ENCODE data around the gene CLEC2D. TPM values are rescaled to one million over a fixed set of nuclear protein-coding genes. Genes with fewer than 3 reads are reported as not detected.
"Not testable (repeated sequence)": the region's sequence is repeated elsewhere in the genome, so short reads cannot be mapped to it uniquely, and the experiment has no call there.

The CLEC2D gene
- total and polyA plus RNA-seq, 10 donors: 20.8 to 131 (median 79.9) TPM

DNA sequence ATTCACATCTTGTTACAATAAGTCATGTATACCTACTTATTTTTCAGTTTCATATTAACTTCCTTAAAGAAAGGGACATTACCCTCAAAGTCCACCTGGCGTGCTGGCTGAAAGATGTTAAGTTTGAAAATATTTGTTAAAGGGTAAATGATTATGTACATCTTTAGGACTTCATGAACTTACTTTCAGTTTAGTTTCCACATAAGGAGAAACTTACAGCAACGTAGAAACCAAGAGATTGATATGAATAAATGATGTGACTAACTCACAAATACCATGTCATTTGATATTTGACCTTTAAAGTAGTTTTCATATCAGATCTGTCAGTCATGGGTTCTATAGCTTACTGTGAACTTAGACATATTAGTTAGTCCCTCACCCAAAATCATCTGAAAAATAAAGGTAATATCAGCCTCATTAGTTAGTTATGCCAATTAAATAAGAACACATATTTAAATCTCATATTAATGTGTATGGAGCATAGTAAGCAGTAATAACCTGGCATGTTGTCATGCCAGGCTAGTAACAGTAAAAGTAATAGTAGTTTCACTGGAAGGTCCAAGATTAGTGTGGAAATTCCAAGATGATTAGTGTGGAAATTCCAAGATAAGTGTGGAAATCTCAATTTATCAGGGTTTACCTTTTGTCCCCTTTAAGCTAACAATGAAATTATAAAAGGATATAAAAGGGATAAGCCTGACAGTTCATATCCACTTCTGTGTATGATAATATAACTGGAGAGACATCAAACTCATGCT, 1.9 kb upstream of the CLEC2D start:
- TF ChIP-seq POLR2AphosphoS5 (IDR thresholded peaks at IDR 0.05) (no peak), POLR2A (IDR thresholded peaks at IDR 0.05) (no peak)
- TF ChIP-seq, protein P1, sequence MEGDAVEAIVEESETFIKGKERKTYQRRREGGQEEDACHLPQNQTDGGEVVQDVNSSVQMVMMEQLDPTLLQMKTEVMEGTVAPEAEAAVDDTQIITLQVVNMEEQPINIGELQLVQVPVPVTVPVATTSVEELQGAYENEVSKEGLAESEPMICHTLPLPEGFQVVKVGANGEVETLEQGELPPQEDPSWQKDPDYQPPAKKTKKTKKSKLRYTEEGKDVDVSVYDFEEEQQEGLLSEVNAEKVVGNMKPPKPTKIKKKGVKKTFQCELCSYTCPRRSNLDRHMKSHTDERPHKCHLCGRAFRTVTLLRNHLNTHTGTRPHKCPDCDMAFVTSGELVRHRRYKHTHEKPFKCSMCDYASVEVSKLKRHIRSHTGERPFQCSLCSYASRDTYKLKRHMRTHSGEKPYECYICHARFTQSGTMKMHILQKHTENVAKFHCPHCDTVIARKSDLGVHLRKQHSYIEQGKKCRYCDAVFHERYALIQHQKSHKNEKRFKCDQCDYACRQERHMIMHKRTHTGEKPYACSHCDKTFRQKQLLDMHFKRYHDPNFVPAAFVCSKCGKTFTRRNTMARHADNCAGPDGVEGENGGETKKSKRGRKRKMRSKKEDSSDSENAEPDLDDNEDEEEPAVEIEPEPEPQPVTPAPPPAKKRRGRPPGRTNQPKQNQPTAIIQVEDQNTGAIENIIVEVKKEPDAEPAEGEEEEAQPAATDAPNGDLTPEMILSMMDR (IDR thresholded peaks at IDR 0.05 in 8 of 11, conservative IDR thresholded peaks at IDR 0.05 in 3 of 11): no peak
- peak overlapping the region in 1 of 8 donors; percentile 12 for H3K4me3 ChIP-seq
- no peak for DNase-seq
- no peaks in the 10 kb centered on the region for H3K27me3 ChIP-seq (replicated peaks in 1 of 7)
- WGBS, 5 donors: 32 to 61% (median 46%) methylated on average over 2 of the region's 2 CpGs
- H3K9me3 ChIP-seq: no peaks in the 10 kb centered on the region
- H3K36me3 ChIP-seq: peaks cover 0 to 46% (median 11%) of the 10 kb centered on the region in 6 donors
- H3K4me1 ChIP-seq: peaks cover 18 to 77% (median 33%) of the 10 kb centered on the region in 6 donors
- intact Hi-C loops (cut with DNase I; ENCODE audit: low total_unique reads): no loop called here
- H3K27ac ChIP-seq: peak overlapping the region; percentile 60 to 89 (median 78)

DNA sequence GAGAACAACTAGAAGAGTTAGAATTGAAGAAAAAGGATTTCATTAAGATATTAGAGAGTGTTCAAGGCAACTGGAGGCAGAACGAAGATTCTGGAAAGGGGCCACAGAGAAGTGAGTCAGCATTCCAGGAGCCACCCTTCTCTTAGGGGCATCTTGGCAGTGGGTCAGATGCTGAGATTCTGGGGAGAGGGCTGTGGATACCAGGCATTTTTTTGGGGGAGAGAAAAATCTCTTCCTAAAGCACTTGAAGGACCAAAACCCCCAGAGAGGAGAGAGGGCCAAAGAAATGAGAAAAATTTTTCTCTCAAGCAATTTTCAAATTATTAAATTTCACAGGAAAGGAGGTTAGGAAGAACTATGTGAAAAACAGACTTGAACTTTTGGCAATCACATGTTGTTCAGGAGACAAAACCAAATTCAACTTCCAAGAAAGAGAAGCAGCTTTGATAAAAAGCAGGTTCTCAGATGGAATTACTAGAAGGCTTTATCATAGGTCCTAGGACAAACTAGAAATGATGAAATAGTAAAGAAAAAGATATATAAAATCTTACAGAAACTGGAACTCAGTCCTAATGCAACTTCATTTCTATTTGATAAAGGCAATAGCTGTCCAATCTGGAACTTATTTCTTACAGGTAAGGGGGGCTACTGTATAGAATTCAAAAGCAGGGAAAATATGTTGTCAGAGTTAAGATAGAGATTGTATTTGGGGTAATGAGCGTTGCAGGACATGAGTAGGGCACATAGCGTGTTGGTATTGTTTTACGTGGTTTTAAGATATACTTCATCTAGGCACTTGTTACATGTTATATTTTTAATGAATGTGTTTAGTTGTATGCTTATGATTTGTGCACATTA, 1.1 kb upstream of the CLEC2D start:
- Histone ChIP-seq H3K36me3 (peaks cover 0 to 40% (median 8%) of the 10 kb centered on the region in 6 donors), H3K4me1 (peaks cover 20 to 77% (median 39%) of the 10 kb centered on the region in 6 donors), H3K9me3 (no peaks in the 10 kb centered on the region), H3K27me3 (replicated peaks in 1 of 7) (no peaks in the 10 kb centered on the region), H3K27ac (peak overlapping the region; percentile 60 to 89 (median 78)), H3K4me3 (no peak overlapping the region)
- TF ChIP-seq POLR2AphosphoS5 (IDR thresholded peaks at IDR 0.05): no peak
- no peak for TF ChIP-seq POLR2A (IDR thresholded peaks at IDR 0.05)
- TF ChIP-seq, protein P1 (IDR thresholded peaks at IDR 0.05 in 8 of 11, conservative IDR thresholded peaks at IDR 0.05 in 3 of 11): no peak
- WGBS, 5 donors: 56 to 75% (median 69%) methylated on average over 4 of the region's 4 CpGs
- intact Hi-C loops (cut with DNase I; ENCODE audit: low total_unique reads): no loop called here
- DNase-seq: no peak

DNA sequence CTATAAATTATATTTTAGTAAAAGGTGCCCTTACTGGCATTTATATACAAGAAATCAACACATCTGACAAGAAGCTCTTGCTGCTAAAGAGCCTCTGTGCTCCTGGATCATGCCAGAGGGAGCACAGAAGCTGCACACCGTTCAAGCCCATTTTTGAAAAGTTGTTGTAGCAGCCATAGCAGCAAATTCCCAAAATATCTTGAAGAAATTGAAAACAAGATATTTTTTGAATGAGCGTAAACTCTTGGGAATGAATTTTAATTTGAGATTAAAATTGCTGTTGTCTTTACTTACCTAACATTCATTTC, 540 bp upstream of the CLEC2D start:
- H3K4me3 ChIP-seq: peak overlapping the region in 2 of 8 donors; percentile 33 to 37
- WGBS, 5 donors: 51 to 75% (median 73%) methylated on average over 2 of the region's 2 CpGs
- peak overlapping the region; percentile 60 to 89 (median 78) for H3K27ac ChIP-seq
- no peak for DNase-seq
- H3K36me3 ChIP-seq: peaks cover 0 to 40% (median 8%) of the 10 kb centered on the region in 6 donors
- H3K4me1 ChIP-seq: peaks cover 26 to 79% (median 44%) of the 10 kb centered on the region in 6 donors
- TF ChIP-seq POLR2AphosphoS5 (IDR thresholded peaks at IDR 0.05) (no peak), POLR2A (IDR thresholded peaks at IDR 0.05) (no peak)
- TF ChIP-seq, protein P1 (IDR thresholded peaks at IDR 0.05 in 8 of 11, conservative IDR thresholded peaks at IDR 0.05 in 3 of 11): no peak
- no peaks in the 10 kb centered on the region for H3K9me3 ChIP-seq
- H3K27me3 ChIP-seq (replicated peaks in 1 of 7): no peaks in the 10 kb centered on the region
- intact Hi-C loops (cut with DNase I; ENCODE audit: low total_unique reads): no loop called here

DNA sequence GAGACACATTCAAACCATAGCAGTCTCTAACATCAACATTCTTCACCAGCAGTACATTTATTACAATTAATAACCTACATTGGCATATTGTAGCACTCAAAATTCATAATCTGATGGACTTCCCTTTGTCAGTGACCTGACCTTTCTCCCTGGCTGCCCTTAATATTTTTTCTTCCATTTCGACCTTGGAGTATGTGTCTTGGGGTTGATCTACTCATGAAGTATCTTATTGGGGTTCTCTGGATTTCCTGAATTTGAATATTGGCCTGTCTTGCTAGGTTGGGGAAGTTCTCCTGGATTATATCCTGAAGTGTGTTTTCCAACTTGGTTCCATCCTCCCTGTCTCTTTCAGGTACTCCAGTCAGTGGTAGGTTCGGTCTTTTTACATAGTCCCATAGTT, 2.8 kb downstream of the CLEC2D start:
- 54 to 81% (median 77%) methylated on average over 2 of the region's 2 CpGs for WGBS, 5 donors
- H3K4me3 ChIP-seq: peak overlapping the region in 5 of 8 donors; percentile 10 to 64 (median 35)

More for the DNA sequence above, 2.8 kb downstream of the CLEC2D start:
- DNase-seq; H3K27me3 ChIP-seq (replicated peaks in 1 of 7); H3K9me3 ChIP-seq; intact Hi-C loops (cut with DNase I; ENCODE audit: low total_unique reads): not testable (repeated sequence)
- peaks cover 21 to 82% (median 52%) of the 10 kb centered on the region in 6 donors for H3K4me1 ChIP-seq
- peak overlapping the region; percentile 30 to 89 (median 78) for H3K27ac ChIP-seq
- H3K36me3 ChIP-seq: peaks cover 0 to 25% (median 0%) of the 10 kb centered on the region in 6 donors

Measured in spleen (tissue), 11 donors.